SK-N-SH (cell line): Measurements from ENCODE around the gene FKRP. TPM values are rescaled to one million over a fixed set of nuclear protein-coding genes. Genes with fewer than 3 reads are reported as not detected.

Experiments used
- CTCF ChIA-PET: fragments of 300-600, 350-600 bp; formaldehyde crosslinking; extraction: SDS; loops from one replicate; lab custom pipeline; 2021; lab: Yijun Ruan, JAX
- POLR2A ChIA-PET: fragments of 350-600 bp; sonication (Branson Sonifier 250); formaldehyde crosslinking; extraction: SDS; loops from one replicate; lab custom pipeline; 2020; ENCODE audit warnings: antibody characterized with exemption, inconsistent platforms; lab: Yijun Ruan, JAX
- DNase-seq: peaks from one replicate; pipeline ENCODE4 v3.0.0; 2012
- H2AFZ ChIP-seq: fragments of 200-600 bp; sonication (generic); 2 replicates; pipeline ENCODE4 v1.8.1; 2016; ENCODE audit warnings: antibody characterized with exemption, mild to moderate bottlenecking, low read depth
- H3F3A ChIP-seq: fragments of 200-600 bp; sonication (generic); replicated peaks from 2 replicates; pipeline ENCODE3; 2016; ENCODE audit warnings: antibody characterized with exemption, mild to moderate bottlenecking; ENCODE audit not compliant: insufficient read depth
- H3K27ac ChIP-seq, 2 experiments: fragments of 200-500 bp in 1 of 2; fragments of 200-600 bp in 1 of 2; sonication (Bioruptor generic) in 1 of 2; sonication (generic), shearing (Covaris generic) in 1 of 2; 2 replicates each; pipeline versions ENCODE4 v1.5.1 to v1.6.1; 2014 to 2016; ENCODE audit warnings: low read depth in 2 of 2, inconsistent platforms in 1 of 2, low read length in 1 of 2, mild to moderate bottlenecking in 1 of 2, mixed read lengths in 1 of 2
- H3K27me3 ChIP-seq: fragments of 200-600 bp; sonication (generic), shearing (Covaris generic); 2 replicates; pipeline ENCODE4 v1.6.1; 2016; ENCODE audit warnings: mixed run types; ENCODE audit not compliant: insufficient read depth
- H3K36me3 ChIP-seq, 2 experiments: fragments of 200-500 bp in 1 of 2; fragments of 200-600 bp in 1 of 2; sonication (Bioruptor generic) in 1 of 2; sonication (generic) in 1 of 2; replicated peaks in 1 of 2; 2 replicates each; pipeline versions ENCODE3 to v1.5.1; 2014 to 2016; ENCODE audit warnings: low read length in 1 of 2, mild to moderate bottlenecking in 1 of 2; ENCODE audit not compliant: insufficient read depth in 2 of 2, control insufficient read depth in 1 of 2
- H3K4me1 ChIP-seq, 2 experiments: fragments of 200-500 bp in 1 of 2; fragments of 200-600 bp in 1 of 2; sonication (Bioruptor generic) in 1 of 2; sonication (generic), shearing (Covaris generic) in 1 of 2; 2 replicates each; pipeline versions ENCODE4 v1.5.1 to v1.6.1; 2014 to 2016; ENCODE audit warnings: low read depth in 1 of 2, low read length in 1 of 2, mixed run types in 1 of 2; ENCODE audit not compliant: insufficient read depth in 2 of 2, control insufficient read depth in 1 of 2
- H3K4me2 ChIP-seq: fragments of 200-600 bp; sonication (generic), shearing (Covaris generic); 2 replicates; pipeline ENCODE4 v1.6.1; 2017; ENCODE audit warnings: mixed run types
- H3K4me3 ChIP-seq, 2 experiments: fragments of 200-500 bp in 1 of 2; fragments of 200-600 bp in 1 of 2; sonication (Bioruptor generic) in 1 of 2; sonication (generic), shearing (Covaris generic) in 1 of 2; 2 replicates each; pipeline versions ENCODE4 v1.5.1 to v1.8.1; 2014 to 2016; ENCODE audit warnings: low read depth in 2 of 2, inconsistent platforms in 1 of 2, low read length in 1 of 2, mild to moderate bottlenecking in 1 of 2, mixed read lengths in 1 of 2, moderate library complexity in 1 of 2
- H3K79me2 ChIP-seq: fragments of 200-600 bp; sonication (generic); 2 replicates; pipeline ENCODE4 v1.8.1; 2017; ENCODE audit warnings: mild to moderate bottlenecking; ENCODE audit not compliant: insufficient read depth
- H3K9ac ChIP-seq: fragments of 200-600 bp; sonication (generic); 2 replicates; pipeline ENCODE4 v1.6.1; 2017; ENCODE audit warnings: mixed run types
- H3K9me2 ChIP-seq: fragments of 200-600 bp; sonication (generic); 2 replicates; pipeline ENCODE4 v1.6.1; 2017; ENCODE audit warnings: mixed run types
- H3K9me3 ChIP-seq: fragments of 200-600 bp; sonication (generic); 2 replicates; pipeline ENCODE4 v1.6.1; 2017; ENCODE audit warnings: mixed run types, mild to moderate bottlenecking, moderate library complexity
- H4K20me1 ChIP-seq: fragments of 200-600 bp; sonication (generic); 2 replicates; pipeline ENCODE4 v1.6.1; 2017; ENCODE audit warnings: mild to moderate bottlenecking, mixed run types; ENCODE audit not compliant: insufficient read depth
- EP300 ChIP-seq, 2 experiments: IDR thresholded peaks; 2 replicates each; pipeline versions ENCODE4 v1.4.0 to v1.6.1; 2012; ENCODE audit warnings: borderline replicate concordance in 1 of 2, low read depth in 1 of 2, low read length in 1 of 2
- FOSL2 ChIP-seq: IDR thresholded peaks from 2 replicates; pipeline ENCODE4 v1.4.0; 2012; ENCODE audit warnings: low read depth, mild to moderate bottlenecking, moderate library complexity, borderline replicate concordance
- FOXJ3 ChIP-seq: sonication (generic); formaldehyde crosslinking; IDR thresholded peaks from 2 replicates; pipeline ENCODE4 v1.5.1; 2020; ENCODE audit warnings: mild to moderate bottlenecking, missing genetic modification reagents
- FOXM1 ChIP-seq: IDR thresholded peaks from 2 replicates; pipeline ENCODE4 v1.4.0; 2012; ENCODE audit warnings: low read depth, mild to moderate bottlenecking
- JUND ChIP-seq: IDR thresholded peaks from 2 replicates; pipeline ENCODE4 v1.4.0; 2012
- NRF1 ChIP-seq: IDR thresholded peaks from 2 replicates; pipeline ENCODE4 v1.6.1; 2012; ENCODE audit warnings: low read depth, mild to moderate bottlenecking, low read length
- POLR2AphosphoS5 ChIP-seq: IDR thresholded peaks from 2 replicates; pipeline ENCODE4 v1.6.1; 2012; ENCODE audit warnings: low read depth, low read length
- RFX5 ChIP-seq: IDR thresholded peaks from 2 replicates; pipeline ENCODE4 v1.6.1; 2012; ENCODE audit warnings: mild to moderate bottlenecking, improper control_type of control experiment, low read length
- SMC3 ChIP-seq: IDR thresholded peaks from 2 replicates; pipeline ENCODE4 v1.6.1; 2012; ENCODE audit warnings: low read depth, low read length, improper control_type of control experiment
- TCF12 ChIP-seq: IDR thresholded peaks from 2 replicates; pipeline ENCODE4 v1.4.0; 2012
- YY1 ChIP-seq: IDR thresholded peaks from 2 replicates; pipeline ENCODE4 v1.4.0; 2012; ENCODE audit warnings: low read depth, mild to moderate bottlenecking
- WGBS: methylation state at CpG from one replicate; pipeline ENCODE4 v1.1.6; 2017; ENCODE audit warnings: low lambda C conversion rate; 5-methylcytosine and 5-hydroxymethylcytosine counted together
- polyA plus RNA-seq, 3 experiments: library from polyadenylated mRNA; depleted of rRNA; stranded (reverse); fragments of >200 nt; gene quantifications; 2 replicates each; pipeline ENCODE4 v1.2.3, GENCODE V29; 2012
- TF ChIP-seq, protein P1 (sequence below): fragments of 200-600 bp; sonication (generic); IDR thresholded peaks from 2 replicates; pipeline ENCODE4 v1.6.1; 2017; ENCODE audit warnings: antibody characterized with exemption, mild to moderate bottlenecking, moderate library complexity
- TF ChIP-seq, protein P2 (sequence below): fragments of 150-350 bp; IDR thresholded peaks from 2 replicates; pipeline ENCODE4 v1.6.1; 2017; ENCODE audit warnings: antibody characterized with exemption, low read length, low read depth, borderline replicate concordance
- TF ChIP-seq, protein P3 (sequence below): IDR thresholded peaks from 2 replicates; pipeline ENCODE4; 2012
- TF ChIP-seq, protein P4 (sequence below): IDR thresholded peaks from 2 replicates; pipeline ENCODE4 v1.4.0; 2012; ENCODE audit warnings: low read depth, borderline replicate concordance

Gene FKRP
- polyA plus RNA-seq, 1 of the 3 experiments (the other 2 are of a cell fraction), result 37.3 TPM

DNA sequence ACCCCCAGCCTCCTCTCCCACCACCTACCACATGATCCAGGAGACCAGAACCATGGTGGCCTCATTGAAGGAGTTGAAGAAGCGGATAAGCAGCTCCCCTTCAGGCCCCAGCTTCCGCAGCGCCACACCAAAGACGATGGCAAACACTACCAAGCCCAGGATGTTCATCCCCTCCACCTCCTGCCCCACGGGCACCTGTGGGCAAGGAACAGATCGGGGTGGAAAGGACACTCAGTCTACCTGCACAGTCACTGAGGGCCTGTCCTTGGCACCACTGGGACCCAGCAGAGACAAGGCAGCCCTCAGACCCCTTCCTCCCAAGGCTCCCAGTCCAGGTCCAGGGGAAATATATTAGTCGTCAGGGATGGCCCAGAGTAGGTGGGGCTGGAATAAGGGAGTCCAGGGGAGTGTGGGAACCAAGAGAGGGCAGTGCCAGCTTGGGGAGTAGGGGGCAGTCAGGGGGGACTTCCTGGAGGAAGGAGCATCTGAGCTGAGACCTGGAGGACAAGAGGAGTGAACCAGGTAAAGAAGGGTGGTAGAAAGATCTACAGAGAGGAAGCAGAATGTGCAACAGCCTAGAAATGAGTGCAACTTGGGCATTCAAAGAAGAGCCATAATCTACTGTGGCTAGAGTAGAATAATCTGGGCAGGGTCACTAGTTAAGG lies 36.6 kb downstream of the FKRP start:
- H4K20me1 ChIP-seq, result peaks cover 12% of the 10 kb centered on the region; the same call in 1 of the 2 replicates
- H3K9ac ChIP-seq, result no peak overlapping the region
- H3K4me2 ChIP-seq, result no peak overlapping the region
- peaks cover 18 to 30% of the 10 kb centered on the region in 2 experiments; a peak in 3 of 4 replicates for H3K4me1 ChIP-seq
- H3K9me2 ChIP-seq, result no peaks in the 10 kb centered on the region
- no peak overlapping the region for H2AFZ ChIP-seq
- WGBS, result 98% methylated on average over 4 of the region's 7 CpGs
- H3K36me3 ChIP-seq, result peaks cover 14 to 40% of the 10 kb centered on the region in 2 experiments
- ChIA-PET POLR2A (interaction anchor here (0.7 kb wide), 1 partner anchor 462 kb away, joined by 3 read pairs; no protein-coding TSS in a partner anchor), CTCF (interaction anchor here (0.9 to 3.5 kb wide), 2 partner anchors 16 to 58 kb away, joined by 3 to 18 read pairs; no protein-coding TSS in a partner anchor)
- peaks cover 66% of the 10 kb centered on the region for H3K79me2 ChIP-seq
- no peak overlapping the region for H3K27ac ChIP-seq
- H3K9me3 ChIP-seq, result no peaks in the 10 kb centered on the region
- TF ChIP-seq EP300 (IDR thresholded peaks at IDR 0.05; ENCODE audit: borderline replicate concordance in 1 of 2, low read depth in 1 of 2, low read length in 1 of 2) (no peak), NRF1 (no peak), JUND (no peak), SMC3 (no peak), YY1 (no peak), FOXJ3 (no peak), FOSL2 (no peak), TCF12 (no peak)
- TF ChIP-seq, protein P1, sequence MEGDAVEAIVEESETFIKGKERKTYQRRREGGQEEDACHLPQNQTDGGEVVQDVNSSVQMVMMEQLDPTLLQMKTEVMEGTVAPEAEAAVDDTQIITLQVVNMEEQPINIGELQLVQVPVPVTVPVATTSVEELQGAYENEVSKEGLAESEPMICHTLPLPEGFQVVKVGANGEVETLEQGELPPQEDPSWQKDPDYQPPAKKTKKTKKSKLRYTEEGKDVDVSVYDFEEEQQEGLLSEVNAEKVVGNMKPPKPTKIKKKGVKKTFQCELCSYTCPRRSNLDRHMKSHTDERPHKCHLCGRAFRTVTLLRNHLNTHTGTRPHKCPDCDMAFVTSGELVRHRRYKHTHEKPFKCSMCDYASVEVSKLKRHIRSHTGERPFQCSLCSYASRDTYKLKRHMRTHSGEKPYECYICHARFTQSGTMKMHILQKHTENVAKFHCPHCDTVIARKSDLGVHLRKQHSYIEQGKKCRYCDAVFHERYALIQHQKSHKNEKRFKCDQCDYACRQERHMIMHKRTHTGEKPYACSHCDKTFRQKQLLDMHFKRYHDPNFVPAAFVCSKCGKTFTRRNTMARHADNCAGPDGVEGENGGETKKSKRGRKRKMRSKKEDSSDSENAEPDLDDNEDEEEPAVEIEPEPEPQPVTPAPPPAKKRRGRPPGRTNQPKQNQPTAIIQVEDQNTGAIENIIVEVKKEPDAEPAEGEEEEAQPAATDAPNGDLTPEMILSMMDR, result no peak
- TF ChIP-seq, protein P2, sequence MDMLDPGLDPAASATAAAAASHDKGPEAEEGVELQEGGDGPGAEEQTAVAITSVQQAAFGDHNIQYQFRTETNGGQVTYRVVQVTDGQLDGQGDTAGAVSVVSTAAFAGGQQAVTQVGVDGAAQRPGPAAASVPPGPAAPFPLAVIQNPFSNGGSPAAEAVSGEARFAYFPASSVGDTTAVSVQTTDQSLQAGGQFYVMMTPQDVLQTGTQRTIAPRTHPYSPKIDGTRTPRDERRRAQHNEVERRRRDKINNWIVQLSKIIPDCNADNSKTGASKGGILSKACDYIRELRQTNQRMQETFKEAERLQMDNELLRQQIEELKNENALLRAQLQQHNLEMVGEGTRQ, result no peak
- H3K4me3 ChIP-seq, result no peak overlapping the region
- no peak for DNase-seq
- peaks cover 22% of the 10 kb centered on the region for H3F3A ChIP-seq
- H3K27me3 ChIP-seq, result no peaks in the 10 kb centered on the region

DNA sequence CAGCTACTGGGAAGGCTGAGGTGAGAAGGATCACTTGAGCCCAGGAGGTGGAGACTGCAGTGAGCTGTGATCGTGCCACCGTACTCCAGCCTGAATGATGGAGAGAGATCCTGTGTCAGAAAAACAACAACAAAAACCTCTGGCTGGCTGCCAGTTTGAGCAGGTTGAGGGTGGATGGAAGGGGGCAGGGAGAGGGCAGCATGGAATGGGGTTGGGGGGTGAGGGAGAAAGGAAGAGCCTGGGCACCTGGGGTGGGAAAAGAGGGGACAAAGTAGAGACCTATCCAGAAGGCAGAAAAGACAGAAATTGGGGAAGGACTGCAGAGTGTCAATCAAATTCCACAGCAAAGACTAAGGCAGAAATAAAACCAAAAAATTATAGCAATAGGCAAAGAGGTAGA lies 37.8 kb downstream of the FKRP start:
- no peak for DNase-seq
- no peaks in the 10 kb centered on the region for H3K9me2 ChIP-seq
- 81% methylated on average over 2 of the region's 2 CpGs for WGBS
- no peaks in the 10 kb centered on the region for H3K27me3 ChIP-seq
- H3K4me3 ChIP-seq, result no peak overlapping the region; a peak in 1 of 4 replicates
- ChIA-PET POLR2A (interaction anchor here (0.7 kb wide), 1 partner anchor 11 kb away, joined by 4 read pairs; no protein-coding TSS in a partner anchor), CTCF (interaction anchor here (0.6 to 3.5 kb wide), 7 partner anchors 9 to 79 kb away, joined by 3 to 18 read pairs (median 4); no protein-coding TSS in a partner anchor)
- H3K4me2 ChIP-seq, result peak overlapping the region; percentile 98
- peaks cover 9% of the 10 kb centered on the region; the same call in 1 of the 2 replicates for H4K20me1 ChIP-seq
- peaks cover 75% of the 10 kb centered on the region for H3K79me2 ChIP-seq
- no peak overlapping the region; the same call in 1 of the 2 replicates for H3K9ac ChIP-seq
- H3K36me3 ChIP-seq, result peaks cover 11 to 40% of the 10 kb centered on the region in 2 experiments
- H3K9me3 ChIP-seq, result no peaks in the 10 kb centered on the region
- H2AFZ ChIP-seq, result no peak overlapping the region
- peak overlapping the region in 1 of 2 experiments; percentile 92; a peak in 2 of 4 replicates for H3K27ac ChIP-seq
- H3K4me1 ChIP-seq, result peaks cover 18 to 30% of the 10 kb centered on the region in 2 experiments; a peak in 3 of 4 replicates
- peaks cover 22% of the 10 kb centered on the region for H3F3A ChIP-seq
- no peak for TF ChIP-seq JUND
- no peak for TF ChIP-seq POLR2AphosphoS5
- no peak for TF ChIP-seq FOXM1
- TF ChIP-seq, protein P2, result no peak
- TF ChIP-seq, protein P3, sequence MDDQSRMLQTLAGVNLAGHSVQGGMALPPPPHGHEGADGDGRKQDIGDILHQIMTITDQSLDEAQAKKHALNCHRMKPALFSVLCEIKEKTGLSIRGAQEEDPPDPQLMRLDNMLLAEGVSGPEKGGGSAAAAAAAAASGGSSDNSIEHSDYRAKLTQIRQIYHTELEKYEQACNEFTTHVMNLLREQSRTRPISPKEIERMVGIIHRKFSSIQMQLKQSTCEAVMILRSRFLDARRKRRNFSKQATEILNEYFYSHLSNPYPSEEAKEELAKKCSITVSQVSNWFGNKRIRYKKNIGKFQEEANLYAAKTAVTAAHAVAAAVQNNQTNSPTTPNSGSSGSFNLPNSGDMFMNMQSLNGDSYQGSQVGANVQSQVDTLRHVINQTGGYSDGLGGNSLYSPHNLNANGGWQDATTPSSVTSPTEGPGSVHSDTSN, result no peak; the same call in 1 of the 2 replicates
- TF ChIP-seq RFX5, result no peak
- TF ChIP-seq, protein P4, sequence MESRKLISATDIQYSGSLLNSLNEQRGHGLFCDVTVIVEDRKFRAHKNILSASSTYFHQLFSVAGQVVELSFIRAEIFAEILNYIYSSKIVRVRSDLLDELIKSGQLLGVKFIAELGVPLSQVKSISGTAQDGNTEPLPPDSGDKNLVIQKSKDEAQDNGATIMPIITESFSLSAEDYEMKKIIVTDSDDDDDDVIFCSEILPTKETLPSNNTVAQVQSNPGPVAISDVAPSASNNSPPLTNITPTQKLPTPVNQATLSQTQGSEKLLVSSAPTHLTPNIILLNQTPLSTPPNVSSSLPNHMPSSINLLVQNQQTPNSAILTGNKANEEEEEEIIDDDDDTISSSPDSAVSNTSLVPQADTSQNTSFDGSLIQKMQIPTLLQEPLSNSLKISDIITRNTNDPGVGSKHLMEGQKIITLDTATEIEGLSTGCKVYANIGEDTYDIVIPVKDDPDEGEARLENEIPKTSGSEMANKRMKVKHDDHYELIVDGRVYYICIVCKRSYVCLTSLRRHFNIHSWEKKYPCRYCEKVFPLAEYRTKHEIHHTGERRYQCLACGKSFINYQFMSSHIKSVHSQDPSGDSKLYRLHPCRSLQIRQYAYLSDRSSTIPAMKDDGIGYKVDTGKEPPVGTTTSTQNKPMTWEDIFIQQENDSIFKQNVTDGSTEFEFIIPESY, result no peak
- no peak for TF ChIP-seq NRF1
- TF ChIP-seq FOXJ3, result no peak
